GM12874 (cell line): ENCODE data around the gene CC2D1A.

Experiments used
- TF ChIP-seq, protein P1 (sequence below): IDR thresholded peaks from 2 replicates; pipeline ENCODE4 v1.5.1; 2011; ENCODE audit warnings: low read depth, mild to moderate bottlenecking, control low read depth, low read length, moderate library complexity; ENCODE audit not compliant: insufficient read depth

The CC2D1A gene

GRCh38 chr19:13864046-13864666, 41.8 kb upstream of the CC2D1A start:
- TF ChIP-seq, protein P1, sequence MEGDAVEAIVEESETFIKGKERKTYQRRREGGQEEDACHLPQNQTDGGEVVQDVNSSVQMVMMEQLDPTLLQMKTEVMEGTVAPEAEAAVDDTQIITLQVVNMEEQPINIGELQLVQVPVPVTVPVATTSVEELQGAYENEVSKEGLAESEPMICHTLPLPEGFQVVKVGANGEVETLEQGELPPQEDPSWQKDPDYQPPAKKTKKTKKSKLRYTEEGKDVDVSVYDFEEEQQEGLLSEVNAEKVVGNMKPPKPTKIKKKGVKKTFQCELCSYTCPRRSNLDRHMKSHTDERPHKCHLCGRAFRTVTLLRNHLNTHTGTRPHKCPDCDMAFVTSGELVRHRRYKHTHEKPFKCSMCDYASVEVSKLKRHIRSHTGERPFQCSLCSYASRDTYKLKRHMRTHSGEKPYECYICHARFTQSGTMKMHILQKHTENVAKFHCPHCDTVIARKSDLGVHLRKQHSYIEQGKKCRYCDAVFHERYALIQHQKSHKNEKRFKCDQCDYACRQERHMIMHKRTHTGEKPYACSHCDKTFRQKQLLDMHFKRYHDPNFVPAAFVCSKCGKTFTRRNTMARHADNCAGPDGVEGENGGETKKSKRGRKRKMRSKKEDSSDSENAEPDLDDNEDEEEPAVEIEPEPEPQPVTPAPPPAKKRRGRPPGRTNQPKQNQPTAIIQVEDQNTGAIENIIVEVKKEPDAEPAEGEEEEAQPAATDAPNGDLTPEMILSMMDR = no peak

DNA sequence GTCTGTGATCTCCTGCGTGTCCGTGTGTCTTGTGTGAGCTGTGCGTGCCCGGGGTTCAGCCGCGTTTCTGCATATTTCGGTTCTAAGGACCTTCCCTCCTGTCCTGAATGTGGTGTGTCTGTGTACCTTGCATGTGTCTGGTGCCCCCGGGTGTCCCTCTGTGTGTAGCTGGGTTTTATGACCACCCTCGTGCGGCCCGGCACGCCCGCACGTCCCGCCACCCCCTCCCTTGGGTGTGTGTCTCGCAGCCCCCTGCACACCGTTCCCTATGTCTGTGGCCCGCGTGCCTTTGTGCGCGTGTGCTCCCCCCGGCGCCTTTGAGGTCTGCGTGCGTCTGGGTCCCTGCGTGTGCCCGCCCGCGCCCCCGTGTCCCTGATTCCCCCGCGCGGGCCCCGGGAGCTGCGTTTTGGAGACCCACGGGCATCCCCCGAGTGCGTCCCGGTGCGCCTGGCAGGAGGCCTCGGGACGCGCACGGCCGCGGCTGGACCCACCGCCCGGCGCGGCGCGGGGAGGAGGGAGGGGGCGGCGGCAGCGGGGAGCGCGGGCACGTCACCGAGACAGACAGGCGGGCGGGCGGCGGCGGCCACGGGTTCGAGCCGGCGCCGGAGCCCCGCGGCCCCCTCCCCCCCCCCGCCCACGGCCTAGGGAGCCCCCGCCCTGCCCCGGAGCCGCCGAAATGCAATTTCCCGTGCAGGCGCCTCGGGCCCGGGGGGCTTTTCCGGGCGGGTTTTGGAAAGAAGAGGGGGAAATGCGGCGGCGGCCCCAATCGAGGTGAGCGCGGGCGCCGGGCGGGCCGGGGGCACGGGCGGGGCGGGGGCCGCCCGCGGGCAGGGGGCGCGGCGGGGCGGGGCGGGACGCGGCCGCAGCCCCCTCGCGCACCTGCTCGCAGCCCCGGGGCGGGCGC, 41.1 kb upstream of the CC2D1A start:
- TF ChIP-seq, protein P1 = no peak

GRCh38 chr19:13865571-13866462, 40.2 kb upstream of the CC2D1A start:
- TF ChIP-seq, protein P1 = no peak

GRCh38 chr19:13866463-13867046, 39.4 kb upstream of the CC2D1A start:
- TF ChIP-seq, protein P1 = no peak

DNA sequence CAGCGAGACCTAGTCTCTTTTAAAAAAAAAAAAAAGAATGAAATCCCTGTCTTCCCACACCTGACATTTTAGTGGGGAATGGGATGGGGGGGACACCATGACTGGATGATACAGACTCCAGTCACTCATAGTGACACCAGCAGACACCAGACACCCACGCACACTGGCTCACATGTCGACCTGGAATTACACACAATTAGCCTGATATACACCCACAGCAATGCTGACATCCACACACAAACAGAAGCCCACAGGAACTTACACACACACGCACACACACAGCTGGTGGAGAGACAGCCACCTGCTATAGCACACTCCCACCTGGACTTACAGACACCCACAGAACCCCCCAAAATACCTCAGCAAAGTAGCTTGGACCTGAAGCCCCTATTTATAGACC, 37.3 kb upstream of the CC2D1A start:
- TF ChIP-seq, protein P1 = no peak

DNA sequence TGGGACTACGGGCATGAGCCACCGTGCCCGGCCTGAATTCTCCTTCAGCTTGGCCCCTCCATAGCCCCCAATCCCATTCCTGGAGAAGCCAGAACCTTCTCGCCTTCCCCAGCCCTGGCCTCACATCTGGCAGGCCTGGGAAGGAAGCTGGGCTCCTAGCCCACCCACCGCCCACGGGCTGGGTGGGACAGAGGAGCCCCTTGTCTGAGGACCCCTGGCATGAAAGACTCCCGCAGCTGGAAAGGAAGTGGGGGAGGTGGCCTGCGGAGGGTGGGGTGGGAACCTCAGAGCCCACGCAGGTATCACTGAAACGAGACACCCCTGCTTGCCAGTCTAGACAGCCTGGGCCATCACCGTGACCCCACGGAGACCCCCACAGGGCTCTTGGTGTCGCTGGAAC, 36.7 kb upstream of the CC2D1A start:
- TF ChIP-seq, protein P1 = no peak

GRCh38 chr19:13870873-13871272, 35.1 kb upstream of the CC2D1A start:
- TF ChIP-seq, protein P1 = no peak
